Kidney glomerular epithelial cell (primary cell): ENCODE measurements around the gene ENHO.
"Not testable (repeated sequence)": the region's sequence is repeated elsewhere in the genome, so short reads cannot be mapped to it uniquely, and the experiment has no call there.

Experiments used
- DNase-seq: peaks from one replicate; lab custom pipeline; 2025; lab: John Stamatoyannopoulos, UW

ENHO gene

GRCh38 chr9:34555500-34555899 lies 32.7 kb upstream of the ENHO start:
- DNase-seq: no peak

- DNase-seq: no peak
Measured at GRCh38 chr9:34555002-34555348, 32.2 kb upstream of the ENHO start.

GRCh38 chr9:34554211-34555001 lies 31.6 kb upstream of the ENHO start:
- no peak for DNase-seq

GRCh38 chr9:34553511-34554021 lies 30.8 kb upstream of the ENHO start:
- no peak for DNase-seq

GRCh38 chr9:34552986-34553385 lies 30.2 kb upstream of the ENHO start:
- no peak for DNase-seq

GRCh38 chr9:34552606-34552981 lies 29.8 kb upstream of the ENHO start:
- no peak for DNase-seq

- DNase-seq: no peak
Measured at GRCh38 chr9:34551751-34552605, 29.2 kb upstream of the ENHO start.

- DNase-seq: no peak
Measured at GRCh38 chr9:34550681-34551270, 28.0 kb upstream of the ENHO start.

- no peak for DNase-seq
Measured at GRCh38 chr9:34550016-34550680, 27.4 kb upstream of the ENHO start.

GRCh38 chr9:34549407-34549732 lies 26.6 kb upstream of the ENHO start:
- no peak for DNase-seq

- peak; percentile 49 for DNase-seq
Measured at GRCh38 chr9:34547960-34548611, 25.3 kb upstream of the ENHO start.

- peak; percentile 19 for DNase-seq
Measured at GRCh38 chr9:34546834-34547827, 24.3 kb upstream of the ENHO start.

GRCh38 chr9:34546102-34546833 lies 23.5 kb upstream of the ENHO start:
- no peak for DNase-seq

- DNase-seq: no peak
Measured at GRCh38 chr9:34545497-34545896, 22.7 kb upstream of the ENHO start.

GRCh38 chr9:34544035-34544434 lies 21.2 kb upstream of the ENHO start:
- no peak for DNase-seq

- no peak for DNase-seq
Measured at GRCh38 chr9:34541540-34541939, 18.8 kb upstream of the ENHO start.

- peak; percentile 35 for DNase-seq
Measured at GRCh38 chr9:34540827-34541226, 18.0 kb upstream of the ENHO start.

GRCh38 chr9:34536685-34537084 lies 13.9 kb upstream of the ENHO start:
- DNase-seq: no peak

GRCh38 chr9:34532041-34532440 lies 9.3 kb upstream of the ENHO start:
- DNase-seq: not testable (repeated sequence)

- no peak for DNase-seq
Measured at GRCh38 chr9:34526026-34526425, 3.2 kb upstream of the ENHO start.
